Activated CD8-positive, alpha-beta memory T cell treated with anti-CD3 and anti-CD28 coated beads for 36 hours (primary cell): ENCODE measurements around the gene MRPL53. TPM values are rescaled to one million over a fixed set of nuclear protein-coding genes. Genes with fewer than 3 reads are reported as not detected.

ENCODE experiments used
- CTCF ChIA-PET: fragments of 350-600 bp; sonication (Branson Sonifier 250); formaldehyde crosslinking; loops from one replicate; lab custom pipeline; 2021; ENCODE audit warnings: antibody characterized with exemption; lab: Charles Lee
- POLR2A ChIA-PET: fragments of 350-600 bp; sonication (Branson Sonifier 250); formaldehyde crosslinking; loops from one replicate; lab custom pipeline; 2021; ENCODE audit warnings: antibody characterized with exemption; lab: Charles Lee
- total RNA-seq, 2 experiments: library from RNA; stranded (reverse); gene quantifications; one replicate each; pipeline ENCODE4 v1.2.3, GENCODE V29; 2021

The MRPL53 gene
- total RNA-seq, result 100 to 1,000 TPM; 116 to 120 TPM

DNA sequence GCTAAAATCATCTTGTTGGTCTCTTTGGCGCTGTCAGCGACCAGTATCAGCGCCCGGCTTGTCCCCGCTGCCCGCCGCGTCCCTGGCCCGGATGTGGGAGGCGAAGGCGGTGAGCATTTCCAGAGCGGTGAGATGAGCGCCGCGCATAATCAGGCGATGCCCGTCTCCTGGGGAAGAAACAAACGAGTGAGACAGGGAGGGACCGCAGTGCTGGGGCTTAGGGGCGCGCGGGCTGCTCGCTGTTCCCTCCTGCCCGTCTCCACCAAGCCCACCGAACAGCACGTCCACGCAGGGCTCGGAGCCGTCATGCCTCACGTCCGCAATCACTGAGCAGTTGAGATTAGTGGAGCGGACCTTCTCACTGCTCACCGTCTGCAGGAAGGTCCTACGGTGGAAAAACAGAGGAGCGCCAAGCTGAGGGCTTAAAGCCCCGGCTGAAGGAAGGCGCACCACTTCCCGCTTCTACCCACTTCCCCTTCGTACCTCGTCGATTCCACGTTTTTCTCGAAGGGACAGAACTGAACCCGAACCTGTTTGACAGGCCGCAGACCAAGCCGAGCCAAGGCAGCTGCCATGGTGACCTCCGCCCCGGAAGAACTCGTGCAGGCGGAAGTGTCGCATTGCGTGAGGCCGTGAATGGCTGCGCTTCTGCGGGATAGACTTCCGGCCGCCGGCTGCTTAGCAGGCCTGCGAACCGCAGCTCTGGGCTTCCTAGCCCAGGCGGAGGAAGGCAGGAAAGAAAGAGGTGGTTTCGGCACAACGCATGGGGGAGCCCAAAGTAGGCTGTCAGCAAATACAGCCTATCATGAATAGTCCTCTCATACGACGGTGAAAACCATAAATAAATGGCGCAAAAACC, at the start of gene MRPL53:
MRPL53 (minus strand) TSS at position 595 of the 859 bp plus-strand sequence; CDS start at position 575, 20 bp downstream.
- POLR2A ChIA-PET, result interaction anchor here (1.0 to 2.6 kb wide), 5 partner anchors 10 to 57 kb away, joined by 3 to 13 read pairs (median 7); partner anchors contain the start of genes AUP1, CCDC142, HTRA2 and WBP1
- CTCF ChIA-PET, result interaction anchor here (0.7 to 4.0 kb wide), 3 partner anchors 9 to 61 kb away, joined by 3 to 34 read pairs (median 7); partner anchors contain the start of genes AUP1, CCDC142, HTRA2 and TTC31

DNA sequence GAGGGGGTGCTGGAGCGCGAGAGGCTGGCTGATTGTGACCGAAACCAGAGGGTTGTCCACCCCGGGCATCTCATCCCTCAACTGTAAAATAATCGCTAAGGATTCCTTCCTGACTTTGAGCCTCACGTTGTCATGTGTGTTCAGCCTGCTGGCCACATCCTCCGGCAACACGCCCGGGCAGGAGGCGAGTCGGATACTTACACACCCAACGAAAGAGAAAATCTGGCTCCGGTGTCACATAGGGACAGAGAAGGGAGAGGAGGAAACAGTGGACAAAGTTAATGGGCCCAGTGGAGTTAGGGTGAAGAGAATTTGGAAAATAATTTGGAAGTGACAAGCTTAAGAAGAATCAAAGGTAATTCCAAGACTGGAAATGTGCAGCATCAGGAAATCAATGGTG, 44.2 kb upstream of the MRPL53 start:
- POLR2A ChIA-PET, result interaction anchor here (1.0 kb wide), 1 partner anchor 17 kb away, joined by 3 read pairs; the partner anchor contains the start of gene LBX2
- CTCF ChIA-PET, result interaction anchor here (0.6 kb wide), 1 partner anchor 15 kb away, joined by 3 read pairs; no protein-coding TSS in a partner anchor

DNA sequence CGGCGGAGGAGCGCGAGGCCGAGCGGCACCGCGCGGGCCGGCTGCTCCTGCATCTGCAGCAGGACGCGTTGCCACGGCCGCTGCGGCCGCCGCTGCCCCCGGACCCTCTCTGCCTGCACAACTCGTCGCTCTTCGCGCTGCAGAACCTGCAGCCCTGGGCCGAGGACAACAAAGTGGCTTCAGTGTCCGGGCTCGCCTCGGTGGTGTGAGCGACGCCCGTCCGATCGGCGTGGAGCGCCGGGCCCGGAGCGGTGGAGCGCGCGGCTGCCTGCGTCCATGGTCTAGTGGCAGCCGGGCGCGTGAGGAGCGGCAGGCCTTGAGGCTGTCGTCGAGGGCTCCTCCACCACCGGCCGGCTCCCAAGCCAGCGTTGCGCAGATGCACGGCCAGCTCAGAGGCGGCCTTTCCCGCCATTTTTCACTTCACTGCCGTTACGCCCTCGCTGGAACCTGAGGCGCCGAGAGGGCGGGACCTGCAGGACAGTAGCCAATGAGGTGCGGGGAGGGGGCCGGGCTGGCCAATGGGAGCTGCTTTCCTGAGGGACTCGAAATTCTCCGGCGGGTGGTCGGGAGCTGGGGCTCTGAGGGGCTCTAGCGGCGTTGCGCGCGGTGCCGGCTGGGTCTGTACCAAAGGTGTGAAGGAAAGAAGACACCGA, 43.6 kb upstream of the MRPL53 start:
- ChIA-PET POLR2A (interaction anchor here (1.0 to 1.4 kb wide), 2 partner anchors 15 to 17 kb away, joined by 3 to 8 read pairs; partner anchors contain the start of gene LBX2), CTCF (no interaction called here)

DNA sequence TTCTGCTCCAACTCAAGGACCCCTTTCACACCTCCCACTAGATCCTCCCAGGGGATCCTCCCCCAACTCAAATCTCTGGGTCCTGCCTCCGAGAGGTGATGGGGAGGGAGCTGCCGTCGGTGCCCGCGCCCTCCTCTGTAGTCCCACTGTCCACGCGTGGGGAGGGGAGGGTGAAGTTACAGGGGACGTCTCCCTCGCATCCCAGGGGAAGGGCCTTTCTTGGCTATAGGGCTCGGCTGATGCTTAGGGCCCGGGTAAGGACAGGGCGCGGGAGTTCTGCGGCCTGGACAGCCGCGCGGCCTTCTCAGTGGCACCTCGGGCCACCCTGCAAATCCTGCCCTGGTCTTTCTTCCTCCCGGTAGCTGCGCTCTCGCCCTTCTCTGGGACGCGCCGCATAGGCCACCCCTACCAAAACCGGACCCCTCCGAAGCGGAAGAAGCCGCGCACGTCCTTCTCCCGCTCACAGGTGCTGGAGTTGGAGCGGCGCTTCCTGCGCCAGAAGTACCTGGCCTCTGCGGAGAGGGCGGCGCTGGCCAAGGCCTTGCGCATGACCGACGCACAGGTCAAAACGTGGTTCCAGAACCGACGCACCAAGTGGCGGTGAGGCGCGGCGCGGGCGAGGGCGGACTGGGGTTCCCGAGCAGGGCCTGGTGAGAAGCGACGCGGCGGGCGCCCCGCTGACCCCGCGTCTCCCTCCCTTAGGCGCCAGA, 42.9 kb upstream of the MRPL53 start:
- CTCF ChIA-PET, result interaction anchor here (1.3 kb wide), 1 partner anchor 8 kb away, joined by 3 read pairs; no protein-coding TSS in a partner anchor

DNA sequence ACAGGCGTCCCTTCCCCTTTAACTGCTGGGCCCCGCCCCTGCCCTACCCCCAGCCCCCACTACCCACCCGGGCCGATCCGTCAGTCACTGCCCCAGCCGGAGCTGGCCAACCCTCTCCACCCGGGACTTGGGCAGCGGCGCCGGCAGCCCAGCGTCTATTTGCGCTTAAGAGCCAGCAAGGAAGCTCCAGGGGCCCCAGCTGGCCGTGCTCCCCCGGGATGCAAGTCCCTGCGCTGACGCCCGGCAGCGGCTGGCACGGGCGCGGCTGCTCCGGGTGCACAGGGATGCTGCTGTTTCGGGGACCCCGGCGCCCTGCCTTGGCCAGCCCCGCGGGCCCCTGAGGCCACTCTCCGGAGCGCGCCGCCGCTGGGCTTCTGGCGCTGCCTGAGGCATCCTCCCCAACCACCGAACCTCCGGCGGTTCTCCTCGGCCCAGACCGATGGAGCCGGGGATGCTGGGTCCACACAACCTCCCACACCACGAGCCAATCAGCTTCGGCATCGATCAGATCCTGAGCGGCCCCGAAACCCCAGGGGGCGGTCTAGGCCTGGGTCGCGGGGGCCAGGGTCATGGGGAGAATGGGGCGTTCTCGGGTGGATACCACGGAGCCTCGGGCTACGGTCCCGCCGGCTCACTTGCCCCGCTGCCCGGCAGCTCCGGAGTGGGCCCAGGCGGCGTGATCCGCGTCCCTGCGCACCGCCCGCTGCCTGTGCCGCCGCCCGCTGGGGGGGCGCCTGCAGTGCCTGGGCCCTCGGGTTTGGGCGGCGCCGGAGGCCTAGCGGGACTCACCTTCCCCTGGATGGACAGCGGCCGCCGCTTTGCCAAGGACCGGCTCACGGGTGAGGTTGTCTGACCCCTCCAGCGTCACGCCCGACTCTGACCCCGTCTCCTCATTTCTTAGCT, 42.1 kb upstream of the MRPL53 start, which contains the start of gene TLX2:
TLX2 (plus strand) TSS at position 83 of the 903 bp plus-strand sequence; CDS start at position 440, 357 bp downstream.
- ChIA-PET POLR2A (interaction anchor here (0.6 to 1.4 kb wide), 4 partner anchors 15 to 29 kb away, joined by 3 to 8 read pairs (median 4); partner anchors contain the start of genes AUP1 and HTRA2), CTCF (interaction anchor here (1.3 kb wide), 1 partner anchor 9 kb away, joined by 3 read pairs; no protein-coding TSS in a partner anchor)

More for the DNA sequence above, 42.9 kb upstream of the MRPL53 start:
- POLR2A ChIA-PET, result interaction anchor here (0.6 to 1.4 kb wide), 3 partner anchors 14 to 28 kb away, joined by 3 to 8 read pairs (median 5); partner anchors contain the start of genes AUP1 and HTRA2

DNA sequence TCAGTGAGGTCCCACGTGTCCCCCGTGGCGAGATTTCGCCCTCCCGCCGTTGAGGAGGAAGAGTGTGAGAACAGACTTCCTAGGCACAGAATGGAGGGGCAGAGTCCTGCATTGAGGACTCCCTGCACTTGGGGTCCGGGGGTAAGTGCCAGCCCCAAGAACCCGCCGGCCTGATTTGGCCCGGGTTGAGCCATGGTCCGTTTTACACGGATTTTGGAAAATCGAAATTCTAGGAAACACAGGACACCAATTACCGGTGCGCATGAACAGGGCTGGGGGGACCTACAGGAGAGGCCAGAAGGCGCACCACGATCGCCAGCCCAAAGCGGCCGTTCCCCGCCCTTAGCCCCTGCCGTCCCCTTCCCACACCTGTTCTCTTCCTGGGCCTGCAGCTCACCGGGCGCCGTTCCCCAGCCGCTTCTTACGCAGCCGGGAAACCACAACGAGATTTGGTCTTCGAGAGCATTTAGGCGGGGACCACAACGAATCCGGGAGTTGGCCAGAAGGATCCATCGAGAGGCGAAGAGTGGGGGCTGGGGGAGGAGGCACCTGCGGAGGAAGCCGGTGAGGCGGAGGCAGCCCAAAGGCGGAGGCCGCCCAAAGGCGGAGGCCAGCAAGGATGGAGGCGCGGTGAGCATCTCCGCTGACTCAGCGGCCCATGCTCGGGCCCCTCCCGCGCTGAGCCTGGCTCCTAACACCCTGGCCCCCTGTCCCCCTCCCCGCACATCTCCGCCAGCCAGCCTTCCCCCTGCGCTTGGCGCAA, 41.3 kb upstream of the MRPL53 start:
- POLR2A ChIA-PET, result interaction anchor here (1.1 to 1.4 kb wide), 3 partner anchors 10 to 16 kb away, joined by 3 to 5 read pairs (median 3); partner anchors contain the start of genes AUP1 and HTRA2

DNA sequence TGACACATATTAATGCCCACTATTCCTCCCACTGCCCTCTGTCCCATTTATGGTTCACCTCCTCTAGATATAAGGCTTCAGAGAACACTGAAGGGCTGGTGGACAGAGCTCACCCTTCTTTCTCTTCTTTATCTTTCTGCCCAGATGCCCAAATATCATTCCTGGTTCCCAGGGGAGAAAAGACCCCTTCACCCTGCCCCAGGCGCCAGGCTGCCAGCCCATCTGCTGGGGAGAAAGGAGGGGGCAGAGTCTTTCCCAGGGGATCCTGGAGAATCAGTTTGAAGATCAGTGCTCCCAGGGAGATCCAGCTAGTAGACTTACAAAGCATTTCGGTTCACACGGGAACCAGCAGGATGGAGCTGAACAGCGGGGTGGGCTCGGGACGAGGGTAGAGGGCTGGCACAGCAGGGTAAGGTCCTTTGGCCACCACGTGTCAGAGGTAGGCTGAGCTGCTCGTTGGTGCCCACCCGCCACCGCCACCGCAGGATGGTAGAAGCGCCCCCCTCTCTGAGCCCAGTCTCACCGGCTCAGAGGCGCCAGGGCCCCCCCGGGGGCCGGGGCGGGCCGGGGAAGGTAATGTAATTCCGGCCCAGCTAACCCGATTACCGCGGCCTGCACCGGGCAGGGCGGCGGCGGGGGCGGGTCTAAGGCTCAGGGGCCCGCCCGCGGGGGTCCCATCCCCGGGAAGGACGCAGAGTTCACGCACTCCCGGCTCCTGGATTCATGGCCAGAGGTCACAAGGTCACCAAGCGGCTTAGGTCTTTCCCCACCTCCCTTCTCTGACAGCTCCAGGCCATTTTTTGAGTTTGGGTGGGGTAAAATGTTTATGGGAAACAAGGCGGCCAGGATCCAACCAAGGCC, 40.5 kb upstream of the MRPL53 start:
- POLR2A ChIA-PET, result interaction anchor here (0.5 to 1.3 kb wide), 3 partner anchors 9 to 204 kb away, joined by 3 read pairs; no protein-coding TSS in a partner anchor
- CTCF ChIA-PET, result no interaction called here

More for the DNA sequence above, 41.3 kb upstream of the MRPL53 start:
- CTCF ChIA-PET, result interaction anchor here (1.3 kb wide), 1 partner anchor 9 kb away, joined by 3 read pairs; no protein-coding TSS in a partner anchor

DNA sequence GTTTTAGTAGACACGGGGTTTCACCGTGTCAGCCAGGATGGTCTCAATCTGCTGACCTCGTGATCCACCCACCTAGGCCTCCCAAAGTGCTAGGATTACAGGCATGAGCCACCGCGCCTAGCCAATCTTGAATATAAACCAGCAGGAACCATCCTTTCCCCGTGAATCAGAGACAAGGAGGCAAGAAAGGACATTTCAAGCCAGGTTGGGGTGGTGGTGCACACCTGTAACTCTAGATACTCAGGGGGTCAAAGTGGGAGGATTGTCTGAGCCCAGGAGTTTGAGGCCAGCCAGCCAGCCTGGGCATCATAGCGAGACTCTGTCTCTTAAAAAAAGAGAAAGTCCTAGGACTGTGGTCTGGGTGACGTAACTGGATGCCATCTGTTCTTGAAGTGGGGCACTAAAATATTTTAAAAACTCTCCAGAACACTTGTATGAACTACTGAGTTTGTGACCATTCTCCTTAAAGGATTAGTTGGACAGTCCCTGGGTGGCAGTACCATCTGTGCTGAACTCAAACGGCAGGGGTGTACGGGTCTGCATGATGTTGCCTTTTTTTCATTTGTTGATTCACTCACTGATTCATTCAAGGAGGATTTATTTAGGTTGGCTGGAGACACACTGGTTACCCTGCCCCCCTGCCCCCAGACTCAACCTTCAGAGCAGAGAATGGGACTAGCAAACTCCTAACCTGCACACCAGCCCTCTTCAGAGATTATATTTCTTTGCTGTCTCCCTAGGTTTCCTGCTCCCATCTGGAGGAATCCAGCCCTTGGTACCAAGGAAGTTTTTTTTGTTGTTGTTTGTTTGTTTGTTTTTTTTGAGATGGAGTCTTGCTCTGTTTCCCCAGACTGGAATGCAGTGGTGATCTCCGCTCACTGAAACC, 38.9 kb upstream of the MRPL53 start:
- ChIA-PET CTCF (interaction anchor here (0.6 kb wide), 1 partner anchor 127 kb away, joined by 3 read pairs; no protein-coding TSS in a partner anchor), POLR2A (no interaction called here)

DNA sequence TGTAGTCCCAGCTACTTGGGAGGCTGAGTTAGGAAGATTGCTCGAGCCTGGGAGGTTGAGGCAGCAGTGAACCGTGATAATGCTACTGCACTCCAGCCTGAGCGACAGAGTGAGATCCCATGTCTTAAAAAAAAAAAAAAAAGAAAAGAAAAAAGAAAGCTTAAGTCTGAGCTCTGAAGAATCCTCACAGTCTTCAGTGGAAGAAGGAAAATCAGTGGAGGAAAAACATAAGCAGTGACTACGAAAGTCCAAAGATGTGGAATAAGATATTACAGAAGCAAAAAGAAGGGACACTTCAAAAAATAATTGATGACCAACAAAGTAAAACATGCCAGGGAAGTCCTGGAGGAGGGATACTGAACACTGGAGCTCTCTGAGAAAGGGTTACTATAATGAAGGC, 37.8 kb upstream of the MRPL53 start:
- CTCF ChIA-PET, result interaction anchor here (0.6 to 1.1 kb wide), 4 partner anchors 8 to 128 kb away, joined by 3 read pairs; no protein-coding TSS in a partner anchor

DNA sequence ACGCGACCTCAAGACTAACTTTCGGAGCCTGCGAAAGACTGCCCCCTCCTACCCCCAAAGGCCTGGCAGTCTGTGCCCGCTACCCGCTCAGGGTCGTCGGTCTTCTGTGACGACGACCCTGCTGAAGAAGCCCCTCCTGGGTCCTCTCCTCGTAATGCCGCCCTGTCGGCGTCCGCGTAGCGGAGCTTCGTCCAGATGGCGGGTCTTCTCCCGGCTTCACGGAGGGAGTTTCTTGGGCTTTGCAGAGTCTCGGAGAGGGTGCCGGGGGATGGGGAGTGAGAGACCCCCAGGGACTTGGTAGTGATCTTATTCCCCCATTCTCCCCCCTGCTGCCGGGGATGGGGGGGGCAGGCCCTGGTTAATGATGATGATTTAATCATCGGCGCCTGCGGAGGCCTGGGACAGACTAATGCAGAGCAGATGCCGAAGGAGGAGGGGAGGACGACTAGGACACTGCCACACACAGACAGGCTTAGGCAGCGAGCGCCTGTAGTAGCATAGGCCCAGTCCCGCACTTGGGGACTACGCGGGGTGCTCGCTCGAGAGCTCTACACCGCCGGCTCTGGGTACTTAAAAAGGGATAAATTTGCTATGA, 35.5 kb upstream of the MRPL53 start:
- ChIA-PET POLR2A (interaction anchor here (0.9 kb wide), 1 partner anchor 10 kb away, joined by 3 read pairs; no protein-coding TSS in a partner anchor), CTCF (interaction anchor here (1.1 to 4.9 kb wide), 4 partner anchors 8 to 26 kb away, joined by 3 to 20 read pairs (median 5); partner anchors contain the start of genes CCDC142 and TTC31)

More for the DNA sequence above, 37.8 kb upstream of the MRPL53 start:
- POLR2A ChIA-PET, result interaction anchor here (0.6 kb wide), 1 partner anchor 47 kb away, joined by 3 read pairs; no protein-coding TSS in a partner anchor

DNA sequence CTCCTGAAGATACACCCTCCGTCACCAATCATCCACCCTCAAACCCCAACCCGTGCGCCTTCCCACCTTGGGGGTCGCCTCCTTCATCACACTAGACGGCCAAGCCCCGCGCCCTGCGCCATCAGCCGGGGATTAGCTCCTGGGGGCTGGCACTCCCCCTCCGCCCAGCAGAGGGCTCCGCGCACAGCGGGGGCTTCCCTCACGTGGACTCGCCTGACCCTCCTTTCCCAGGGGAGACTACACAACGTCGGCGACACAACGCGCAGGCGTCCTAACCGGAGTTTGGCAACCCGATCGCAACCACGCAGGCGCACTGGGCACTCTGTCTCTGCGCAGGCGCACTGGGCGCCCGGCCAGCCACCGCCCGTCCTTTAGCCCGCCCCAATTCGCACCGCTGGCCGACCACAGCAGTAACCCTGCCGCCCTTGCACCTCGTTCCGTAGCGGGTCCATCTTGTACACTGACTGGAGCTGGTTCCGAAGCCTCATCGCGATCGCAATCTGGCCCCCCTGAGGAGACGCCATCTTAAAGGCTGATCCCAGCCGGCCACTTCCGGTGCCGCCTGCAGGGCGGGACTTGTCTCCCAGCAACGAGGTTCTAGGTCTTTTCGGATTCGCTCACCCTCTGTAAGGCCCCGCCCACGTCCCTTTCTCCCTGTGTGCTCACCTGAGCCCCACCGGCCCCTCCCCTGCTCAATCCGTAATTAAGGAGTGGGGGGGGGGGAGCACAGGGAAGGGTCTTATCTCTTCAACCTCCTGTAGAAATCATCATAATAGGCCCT, 34.9 kb upstream of the MRPL53 start, which contains the start of gene PCGF1:
PCGF1 (minus strand) TSS at position 551 of the 781 bp plus-strand sequence; CDS start at position 524, 27 bp downstream.
- POLR2A ChIA-PET, result interaction anchor here (0.9 kb wide), 1 partner anchor 10 kb away, joined by 3 read pairs; no protein-coding TSS in a partner anchor
- CTCF ChIA-PET, result interaction anchor here (1.2 to 4.9 kb wide), 4 partner anchors 15 to 26 kb away, joined by 3 to 20 read pairs (median 5); partner anchors contain the start of genes CCDC142 and TTC31

DNA sequence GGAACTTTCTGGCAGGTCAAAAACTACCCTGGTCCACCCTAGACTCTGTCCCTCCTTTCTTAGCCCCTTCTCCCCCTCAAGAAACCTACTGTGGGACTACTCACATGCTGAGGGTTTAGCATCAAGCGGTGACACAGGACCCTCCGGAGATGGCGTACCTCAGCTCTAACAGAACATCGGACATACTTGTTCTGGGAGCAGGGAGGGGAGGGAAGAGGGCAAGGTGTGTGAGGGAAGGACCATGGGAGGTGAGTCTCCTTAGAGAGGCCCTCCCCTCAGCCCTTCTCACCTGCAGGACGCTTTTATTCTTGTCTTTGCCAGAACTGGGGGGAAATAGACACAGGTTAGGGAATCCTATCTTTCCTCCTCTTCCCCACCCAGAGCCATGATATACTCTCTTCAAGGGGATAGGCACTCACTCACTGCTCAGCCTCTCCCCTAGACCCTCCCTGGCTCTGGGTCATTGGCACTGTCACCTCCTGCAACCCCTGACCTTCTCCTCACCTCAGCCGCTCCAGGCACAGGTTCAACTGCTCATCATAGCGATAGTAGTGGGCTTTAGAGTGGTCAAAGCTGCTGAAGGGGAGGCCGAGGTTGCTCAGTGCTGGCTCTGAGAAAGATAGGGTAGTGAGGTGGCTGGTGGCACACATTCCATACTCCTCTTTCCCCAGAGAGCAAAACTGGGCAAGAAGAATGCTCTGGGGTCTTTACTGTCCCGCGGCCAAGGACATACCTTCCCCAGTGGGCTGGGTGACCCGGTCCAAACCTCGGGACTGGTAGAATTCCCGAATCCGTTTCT, 33.2 kb upstream of the MRPL53 start:
- ChIA-PET CTCF (interaction anchor here (1.1 to 4.9 kb wide), 3 partner anchors 23 to 78 kb away, joined by 3 to 20 read pairs (median 5); partner anchors contain the start of genes CCDC142 and TTC31), POLR2A (no interaction called here)
